ENCODE measurements around the gene XRCC5. TPM values are rescaled to one million over a fixed set of nuclear protein-coding genes. Genes with fewer than 3 reads are reported as not detected.

Gene XRCC5
- total RNA-seq, 2 experiments from 2014 or later = 292 to 331 TPM

GRCh38 chr2:216092646-216093045 is 16.5 kb upstream of the XRCC5 start:
- POLR2A ChIA-PET = no interaction called here
- no peaks in the 10 kb centered on the region for H3K27me3 Mint-ChIP-seq

DNA sequence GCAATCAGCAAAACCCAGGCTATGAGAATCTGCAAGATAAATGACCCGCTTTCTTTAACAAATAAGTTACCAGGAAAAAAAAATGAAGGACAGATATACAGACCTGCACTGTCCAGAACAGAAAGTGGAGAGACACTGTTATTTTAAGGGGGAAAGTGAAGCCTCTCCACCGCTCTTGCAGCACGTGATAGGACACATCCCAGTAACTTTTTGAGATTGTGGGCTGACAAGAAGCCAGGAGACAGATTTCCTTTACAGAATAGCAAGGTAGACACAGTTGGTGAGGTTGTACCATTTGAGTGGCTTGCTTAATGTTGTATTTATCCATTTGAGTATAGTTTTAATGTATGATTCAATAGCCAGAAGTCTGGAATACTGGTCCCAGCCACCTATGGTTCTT is 14.4 kb upstream of the XRCC5 start:
- ChIA-PET CTCF (interaction anchor here (0.7 to 2.0 kb wide), 6 partner anchors 11 to 319 kb away, joined by 3 to 9 read pairs (median 4); no protein-coding TSS in a partner anchor), POLR2A (no interaction called here)
- H3K27ac Mint-ChIP-seq = no peak overlapping the region
- no peak overlapping the region for H3K4me3 Mint-ChIP-seq
- no peaks in the 10 kb centered on the region for H3K9me3 Mint-ChIP-seq
- H3K4me1 Mint-ChIP-seq = peaks cover 10% of the 10 kb centered on the region
- H3K27me3 Mint-ChIP-seq = no peaks in the 10 kb centered on the region
- no peak for DNase-seq
- peaks cover 5% of the 10 kb centered on the region for H3K36me3 Mint-ChIP-seq (ENCODE audit: low read depth)

More at GRCh38 chr2:216092646-216093045, 16.5 kb upstream of the XRCC5 start:
- Mint-ChIP-seq H3K4me1 (peaks cover 16% of the 10 kb centered on the region), H3K36me3 (ENCODE audit: low read depth) (peaks cover 8% of the 10 kb centered on the region), H3K9me3 (peaks cover 3% of the 10 kb centered on the region), H3K27ac (no peak overlapping the region), H3K4me3 (no peak overlapping the region)
- no peak for DNase-seq
- CTCF ChIA-PET = interaction anchor here (2.0 to 2.8 kb wide), 2 partner anchors 11 to 59 kb away, joined by 6 to 16 read pairs; no protein-coding TSS in a partner anchor

DNA sequence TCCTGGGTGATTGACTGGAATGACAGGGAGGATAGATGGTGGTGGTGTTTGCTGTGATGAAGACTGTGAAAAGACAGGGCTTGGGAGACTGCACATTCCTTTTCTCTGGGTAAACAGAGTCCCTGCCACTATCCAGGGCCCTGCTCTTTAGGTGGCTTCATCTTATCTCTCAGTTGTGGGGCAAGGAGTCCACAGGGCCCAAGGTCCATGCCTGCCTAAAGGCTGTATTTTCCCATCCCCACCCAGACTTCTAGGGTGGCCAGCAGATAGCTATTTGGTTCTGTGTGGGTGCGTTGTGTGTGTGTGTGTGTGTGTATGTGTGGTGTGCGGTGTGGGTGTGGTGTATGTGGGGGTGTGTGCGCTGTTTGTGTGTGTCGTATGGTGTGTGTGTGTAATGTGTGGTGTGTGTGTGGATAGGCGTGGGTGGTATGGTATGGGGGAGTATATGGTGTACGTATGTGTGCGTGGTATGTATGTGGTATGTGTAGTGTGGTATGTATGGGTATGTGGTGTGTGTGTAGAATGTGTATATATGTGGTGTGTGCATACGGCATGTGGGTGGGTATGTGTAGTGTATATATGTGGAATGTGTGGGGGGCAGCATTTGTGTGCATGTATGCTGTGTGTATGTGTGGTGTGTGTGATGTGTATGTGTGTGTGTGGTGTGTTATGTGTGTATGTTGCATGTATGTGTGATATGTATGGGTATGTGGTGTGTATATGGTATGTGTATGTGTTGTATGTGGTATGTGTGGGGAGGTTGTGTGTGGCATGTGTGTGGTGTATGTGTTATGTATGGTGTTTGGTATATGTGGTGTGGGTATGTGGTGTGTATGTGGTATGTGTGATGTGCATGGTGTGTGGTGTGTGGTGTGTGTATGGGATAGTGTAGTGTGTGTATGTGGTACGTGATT is 10.5 kb upstream of the XRCC5 start:
- H3K9me3 Mint-ChIP-seq = no peaks in the 10 kb centered on the region
- DNase-seq = no peak
- H3K36me3 Mint-ChIP-seq (ENCODE audit: low read depth) = peaks cover 4% of the 10 kb centered on the region
- no peak overlapping the region for H3K4me3 Mint-ChIP-seq
- ChIA-PET POLR2A (no interaction called here), CTCF (no interaction called here)
- no peaks in the 10 kb centered on the region for H3K27me3 Mint-ChIP-seq
- H3K27ac Mint-ChIP-seq = no peak overlapping the region
- peaks cover 5% of the 10 kb centered on the region for H3K4me1 Mint-ChIP-seq

DNA sequence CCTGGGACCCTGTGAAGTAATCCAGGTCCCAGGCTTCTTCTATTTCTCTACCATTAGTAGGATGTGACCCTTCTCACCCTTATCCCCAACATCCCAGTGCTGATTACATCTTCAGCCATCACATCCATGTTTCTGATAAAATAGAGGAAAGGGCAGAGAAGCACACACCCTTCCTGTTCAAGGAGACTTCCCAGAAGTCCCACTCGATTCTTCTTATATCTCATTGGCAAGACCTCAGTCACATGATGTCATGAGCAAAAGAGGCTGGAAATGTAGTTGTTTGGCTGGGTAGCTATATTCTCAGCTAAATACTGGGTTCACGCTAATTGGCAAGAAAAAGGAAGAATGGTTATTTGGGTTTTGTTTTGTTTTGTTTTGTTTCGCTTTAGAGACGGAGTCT is 8.0 kb upstream of the XRCC5 start:
- no peaks in the 10 kb centered on the region for H3K27me3 Mint-ChIP-seq
- POLR2A ChIA-PET = no interaction called here
- no peak overlapping the region for H3K27ac Mint-ChIP-seq
- H3K4me3 Mint-ChIP-seq = no peak overlapping the region
- H3K9me3 Mint-ChIP-seq = no peaks in the 10 kb centered on the region
- peaks cover 10% of the 10 kb centered on the region for H3K4me1 Mint-ChIP-seq
- DNase-seq = no peak
- peaks cover 5% of the 10 kb centered on the region for H3K36me3 Mint-ChIP-seq (ENCODE audit: low read depth)
- CTCF ChIA-PET = interaction anchor here (0.6 kb wide), 1 partner anchor 306 kb away, joined by 3 read pairs; no protein-coding TSS in a partner anchor

- no peaks in the 10 kb centered on the region for H3K27me3 Mint-ChIP-seq
- ChIA-PET POLR2A (no interaction called here), CTCF (interaction anchor here (0.6 to 3.5 kb wide), 4 partner anchors 11 to 202 kb away, joined by 3 to 16 read pairs (median 4); no protein-coding TSS in a partner anchor)
- peaks cover 5% of the 10 kb centered on the region for H3K36me3 Mint-ChIP-seq (ENCODE audit: low read depth)
- no peak overlapping the region for H3K4me3 Mint-ChIP-seq
- DNase-seq = no peak
- H3K9me3 Mint-ChIP-seq = no peaks in the 10 kb centered on the region
- H3K27ac Mint-ChIP-seq = no peak overlapping the region
- peaks cover 18% of the 10 kb centered on the region for H3K4me1 Mint-ChIP-seq
These were observed 5.9 kb upstream of the XRCC5 start for GRCh38 chr2:216103213-216103612.

- no peak for DNase-seq
- ChIA-PET CTCF (interaction anchor here (1.9 to 3.5 kb wide), 2 partner anchors 10 to 12 kb away, joined by 5 to 16 read pairs; no protein-coding TSS in a partner anchor), POLR2A (no interaction called here)
- H3K27ac Mint-ChIP-seq = no peak overlapping the region
- H3K36me3 Mint-ChIP-seq (ENCODE audit: low read depth) = peaks cover 9% of the 10 kb centered on the region
- H3K27me3 Mint-ChIP-seq = no peaks in the 10 kb centered on the region
- H3K4me3 Mint-ChIP-seq = no peak overlapping the region
- no peaks in the 10 kb centered on the region for H3K9me3 Mint-ChIP-seq
- H3K4me1 Mint-ChIP-seq = peaks cover 25% of the 10 kb centered on the region
These were observed 4.5 kb upstream of the XRCC5 start for GRCh38 chr2:216104691-216105090.

- Mint-ChIP-seq H3K36me3 (ENCODE audit: low read depth) (peaks cover 30% of the 10 kb centered on the region), H3K9me3 (no peaks in the 10 kb centered on the region), H3K4me3 (no peak overlapping the region), H3K4me1 (peaks cover 41% of the 10 kb centered on the region), H3K27me3 (no peaks in the 10 kb centered on the region), H3K27ac (no peak overlapping the region)
- no peak for DNase-seq
- ChIA-PET POLR2A (no interaction called here), CTCF (interaction anchor here (1.2 kb wide), 1 partner anchor 25 kb away, joined by 4 read pairs; the partner anchor contains the start of genes PECR and TMEM169)
These were observed 1.8 kb upstream of the XRCC5 start for GRCh38 chr2:216107320-216107719.

DNA sequence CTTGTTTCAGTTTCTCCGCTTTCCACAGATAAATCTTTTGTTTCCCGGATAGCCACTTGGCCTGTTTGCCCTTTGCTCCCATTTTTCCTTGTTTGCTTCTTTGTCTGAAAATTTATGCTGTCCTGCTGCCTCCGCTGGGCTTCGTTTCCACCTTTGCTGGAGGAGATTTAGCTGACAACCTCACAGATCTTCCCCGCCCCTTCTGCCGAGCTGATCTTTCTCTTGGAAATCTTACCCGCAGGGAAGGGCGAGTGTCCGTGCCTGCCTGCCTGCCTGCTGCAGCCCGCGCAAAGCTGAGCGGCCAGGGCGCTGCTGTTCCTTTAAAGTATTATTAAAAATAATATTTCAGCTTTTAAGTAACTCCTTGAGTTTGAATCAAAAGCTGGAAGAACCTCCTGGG is 1.4 kb upstream of the XRCC5 start:
- Mint-ChIP-seq H3K4me3 (no peak overlapping the region), H3K27ac (peak overlapping the region; percentile 38), H3K4me1 (peaks cover 46% of the 10 kb centered on the region), H3K9me3 (no peaks in the 10 kb centered on the region), H3K36me3 (ENCODE audit: low read depth) (peaks cover 35% of the 10 kb centered on the region), H3K27me3 (no peaks in the 10 kb centered on the region)
- POLR2A ChIA-PET = no interaction called here
- CTCF ChIA-PET = interaction anchor here (1.2 to 1.3 kb wide), 2 partner anchors 14 to 26 kb away, joined by 4 read pairs; partner anchors contain the start of genes PECR and TMEM169
- no peak for DNase-seq

DNA sequence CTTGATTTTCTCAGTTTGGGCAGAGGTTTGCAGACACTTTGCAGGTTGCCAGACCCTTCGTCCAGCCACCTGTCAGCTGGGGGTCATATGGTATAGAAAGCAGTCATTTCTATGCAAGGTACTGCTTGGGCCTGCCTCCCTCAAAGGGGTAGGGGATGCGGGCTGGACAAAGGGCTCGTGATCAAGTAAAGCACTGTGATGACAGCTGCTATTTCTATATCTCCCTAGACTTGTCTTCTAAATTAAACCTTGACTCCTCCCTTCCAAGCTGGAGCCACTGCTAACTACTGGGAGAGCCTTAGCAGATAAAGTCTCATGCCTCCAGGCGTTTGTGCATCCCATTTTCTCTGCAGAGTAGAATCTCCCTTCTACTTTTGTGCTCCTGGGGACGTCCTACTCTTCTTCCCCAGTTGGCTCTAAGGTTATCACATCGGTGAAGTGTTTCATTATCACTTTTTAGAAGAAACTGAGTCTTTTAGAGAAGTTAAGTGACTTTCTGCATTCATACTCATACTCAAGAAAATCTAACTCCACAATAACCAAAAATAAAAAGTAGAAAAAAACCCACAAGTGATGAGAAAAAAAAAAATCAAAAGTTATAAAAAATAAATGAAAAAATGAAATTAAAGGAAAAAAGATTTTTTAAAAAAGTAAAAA is 710 bp upstream of the XRCC5 start:
- Mint-ChIP-seq H3K9me3 (no peaks in the 10 kb centered on the region), H3K4me3 (peak overlapping the region; percentile 99), H3K4me1 (peaks cover 53% of the 10 kb centered on the region), H3K27ac (peak overlapping the region; percentile 77), H3K36me3 (ENCODE audit: low read depth) (peaks cover 41% of the 10 kb centered on the region), H3K27me3 (no peaks in the 10 kb centered on the region)
- DNase-seq = no peak
- POLR2A ChIA-PET = interaction anchor here (0.5 to 1.2 kb wide), 2 partner anchors 24 to 301 kb away, joined by 3 to 5 read pairs; no protein-coding TSS in a partner anchor
- CTCF ChIA-PET = interaction anchor here (1.3 to 2.9 kb wide), 3 partner anchors 11 to 85 kb away, joined by 3 to 19 read pairs (median 4); no protein-coding TSS in a partner anchor

DNA sequence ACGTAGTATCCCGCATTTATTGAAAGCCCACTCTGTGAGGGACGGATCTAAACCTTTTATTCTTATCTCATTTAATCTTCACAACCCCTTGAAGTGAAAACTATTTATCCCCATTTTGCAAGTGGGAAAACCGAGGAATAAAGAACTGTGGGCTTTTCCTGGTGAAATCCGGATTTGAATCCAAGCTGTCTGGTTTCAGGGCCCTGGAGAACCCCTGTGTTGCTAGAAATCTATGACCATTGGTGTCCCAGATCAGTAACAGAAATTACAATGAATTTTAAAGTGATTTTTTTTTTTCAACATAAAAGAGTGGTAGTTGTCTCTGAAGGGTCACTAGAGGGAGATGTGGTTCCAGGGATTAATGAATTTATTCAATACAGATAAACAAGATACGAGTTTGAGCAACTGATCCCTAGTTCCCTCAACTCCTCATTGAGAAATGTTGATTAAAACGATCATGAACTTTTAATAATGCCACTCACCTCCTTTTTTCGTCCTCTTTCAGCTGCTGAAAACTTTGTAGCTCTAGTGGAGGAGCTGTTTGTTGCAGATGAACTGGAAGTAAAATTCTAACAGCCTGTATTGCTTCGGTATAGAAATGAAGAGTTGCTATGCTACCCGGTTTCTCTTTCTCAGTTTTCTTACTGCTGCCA is 940 bp downstream of the XRCC5 start:
- ChIA-PET POLR2A (interaction anchor here (0.6 to 1.2 kb wide), 4 partner anchors 14 to 78 kb away, joined by 3 to 5 read pairs (median 4); no protein-coding TSS in a partner anchor), CTCF (interaction anchor here (0.6 to 2.9 kb wide), 13 partner anchors 9 to 306 kb away, joined by 3 to 19 read pairs (median 4); partner anchors contain the start of genes PECR and TMEM169)
- Mint-ChIP-seq H3K9me3 (no peaks in the 10 kb centered on the region), H3K27ac (peak overlapping the region; percentile 98), H3K4me3 (peak overlapping the region; percentile 99), H3K27me3 (no peaks in the 10 kb centered on the region), H3K36me3 (ENCODE audit: low read depth) (peaks cover 56% of the 10 kb centered on the region), H3K4me1 (peaks cover 65% of the 10 kb centered on the region)
- peak; percentile 15 for DNase-seq

DNA sequence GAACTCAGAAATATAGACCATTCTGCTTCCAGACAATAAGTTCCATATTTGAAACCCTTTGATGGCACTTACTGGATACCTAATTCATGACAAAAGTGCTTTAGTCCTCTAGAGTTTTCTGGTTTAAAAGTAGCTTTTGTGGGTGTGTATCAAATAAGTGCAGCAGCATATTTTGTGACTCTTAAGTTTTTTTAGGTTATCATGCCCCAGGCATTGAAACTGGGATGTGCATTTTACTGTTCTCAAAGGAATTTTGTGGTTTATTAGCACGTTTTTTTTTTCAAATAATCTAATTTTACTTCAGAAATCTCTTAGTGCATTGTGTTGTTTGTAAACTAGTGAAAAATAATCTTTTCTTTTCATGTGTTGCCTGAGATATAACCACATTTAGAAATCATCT is 1.5 kb downstream of the XRCC5 start:
- H3K4me1 Mint-ChIP-seq = peaks cover 70% of the 10 kb centered on the region
- ChIA-PET CTCF (interaction anchor here (0.6 to 2.9 kb wide), 14 partner anchors 9 to 175 kb away, joined by 3 to 19 read pairs (median 4); partner anchors contain the start of genes PECR and TMEM169), POLR2A (interaction anchor here (0.9 to 1.2 kb wide), 2 partner anchors 14 to 78 kb away, joined by 3 to 4 read pairs; no protein-coding TSS in a partner anchor)
- H3K27me3 Mint-ChIP-seq = no peaks in the 10 kb centered on the region
- H3K4me3 Mint-ChIP-seq = peak overlapping the region; percentile 99
- peaks cover 61% of the 10 kb centered on the region for H3K36me3 Mint-ChIP-seq (ENCODE audit: low read depth)
- no peaks in the 10 kb centered on the region for H3K9me3 Mint-ChIP-seq
- H3K27ac Mint-ChIP-seq = peak overlapping the region; percentile 98
- no peak for DNase-seq

GRCh38 chr2:216111122-216111521 is 2.0 kb downstream of the XRCC5 start:
- POLR2A ChIA-PET = interaction anchor here (0.9 kb wide), 1 partner anchor 13 kb away, joined by 3 read pairs; no protein-coding TSS in a partner anchor
- Mint-ChIP-seq H3K27me3 (no peaks in the 10 kb centered on the region), H3K9me3 (no peaks in the 10 kb centered on the region), H3K4me3 (peak overlapping the region; percentile 99), H3K27ac (peak overlapping the region; percentile 43), H3K4me1 (peaks cover 73% of the 10 kb centered on the region), H3K36me3 (ENCODE audit: low read depth) (peaks cover 65% of the 10 kb centered on the region)
- no peak for DNase-seq
- CTCF ChIA-PET = interaction anchor here (0.6 to 2.9 kb wide), 11 partner anchors 8 to 110 kb away, joined by 3 to 19 read pairs (median 3); partner anchors contain the start of genes PECR and TMEM169

Measured in activated CD4-positive, alpha-beta T cell treated with anti-CD3 and anti-CD28 coated beads, Interleukin-2, amount 10 ng/mL, durations not matched to agents 7 days and 5 days (primary cell).